ENCODE results near the gene GLG1.

DNA sequence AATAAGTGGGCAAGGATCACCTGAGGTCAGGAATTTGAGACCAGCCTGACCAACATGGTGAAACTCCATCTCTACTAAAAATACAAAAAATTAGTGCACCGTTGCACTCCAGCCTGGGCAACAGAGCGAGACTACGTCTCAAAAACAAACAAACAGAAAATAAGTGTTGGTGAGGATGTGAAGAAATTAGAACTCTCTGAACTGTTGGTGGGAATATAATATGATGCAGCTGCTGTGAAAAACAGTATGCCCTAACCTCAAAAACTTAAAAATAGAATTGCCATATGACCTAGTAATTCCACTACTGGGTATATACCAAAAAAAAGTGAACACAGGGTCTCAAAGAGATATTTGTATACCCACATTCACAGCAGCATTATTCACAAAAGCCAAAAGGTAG is 26.1 kb downstream of the GLG1 start:
- TF ChIP-seq, protein P1, sequence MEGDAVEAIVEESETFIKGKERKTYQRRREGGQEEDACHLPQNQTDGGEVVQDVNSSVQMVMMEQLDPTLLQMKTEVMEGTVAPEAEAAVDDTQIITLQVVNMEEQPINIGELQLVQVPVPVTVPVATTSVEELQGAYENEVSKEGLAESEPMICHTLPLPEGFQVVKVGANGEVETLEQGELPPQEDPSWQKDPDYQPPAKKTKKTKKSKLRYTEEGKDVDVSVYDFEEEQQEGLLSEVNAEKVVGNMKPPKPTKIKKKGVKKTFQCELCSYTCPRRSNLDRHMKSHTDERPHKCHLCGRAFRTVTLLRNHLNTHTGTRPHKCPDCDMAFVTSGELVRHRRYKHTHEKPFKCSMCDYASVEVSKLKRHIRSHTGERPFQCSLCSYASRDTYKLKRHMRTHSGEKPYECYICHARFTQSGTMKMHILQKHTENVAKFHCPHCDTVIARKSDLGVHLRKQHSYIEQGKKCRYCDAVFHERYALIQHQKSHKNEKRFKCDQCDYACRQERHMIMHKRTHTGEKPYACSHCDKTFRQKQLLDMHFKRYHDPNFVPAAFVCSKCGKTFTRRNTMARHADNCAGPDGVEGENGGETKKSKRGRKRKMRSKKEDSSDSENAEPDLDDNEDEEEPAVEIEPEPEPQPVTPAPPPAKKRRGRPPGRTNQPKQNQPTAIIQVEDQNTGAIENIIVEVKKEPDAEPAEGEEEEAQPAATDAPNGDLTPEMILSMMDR (conservative IDR thresholded peaks at IDR 0.05 in 1 of 2, IDR thresholded peaks at IDR 0.05 in 1 of 2; ENCODE audit: extremely low read depth in 1 of 2, insufficient read depth in 1 of 2, low read depth in 1 of 2, low read length in 2 of 2), result no peak
- TF ChIP-seq EZH2 (IDR thresholded peaks at IDR 0.05; ENCODE audit: borderline replicate concordance, low read length), result no peak
